ENCODE results near the gene MRM1.

The MRM1 gene

GRCh38 chr17:36632916-36633771 is 31.8 kb downstream of the MRM1 start:
- no peak for DNase-seq

- no peak for DNase-seq
Measured at GRCh38 chr17:36640346-36640745, 39.0 kb downstream of the MRM1 start.

GRCh38 chr17:36640836-36641235 is 39.5 kb downstream of the MRM1 start:
- no peak for DNase-seq

- no peak for DNase-seq
Measured at GRCh38 chr17:36641331-36641876, 40.0 kb downstream of the MRM1 start.

- no peak for DNase-seq
Measured at GRCh38 chr17:36641877-36642845, 40.8 kb downstream of the MRM1 start.

GRCh38 chr17:36643086-36643685 is 41.8 kb downstream of the MRM1 start:
- no peak for DNase-seq

- DNase-seq: no peak
Measured at GRCh38 chr17:36645422-36645821, 44.0 kb downstream of the MRM1 start.

GRCh38 chr17:36647636-36648035 is 46.3 kb downstream of the MRM1 start:
- DNase-seq: no peak

- no peak for DNase-seq
Measured at GRCh38 chr17:36650096-36650775, 48.9 kb downstream of the MRM1 start.

GRCh38 chr17:36653374-36653773 is 52.0 kb downstream of the MRM1 start:
- DNase-seq: no peak

GRCh38 chr17:36653856-36654255 is 52.5 kb downstream of the MRM1 start:
- DNase-seq: no peak

- DNase-seq: no peak
Measured at GRCh38 chr17:36655726-36656125, 54.3 kb downstream of the MRM1 start.

GRCh38 chr17:36657390-36657762 is 56.0 kb downstream of the MRM1 start:
- DNase-seq: no peak

- no peak for DNase-seq
Measured at GRCh38 chr17:36657763-36658490, 56.5 kb downstream of the MRM1 start.

Data from CD4-positive, alpha-beta T cell treated with Interleukin-21 for 1 hour (primary cell).